ENCODE data around the gene SIPA1L3.

- TF ChIP-seq JUND (IDR thresholded peaks at IDR 0.05; ENCODE audit: borderline replicate concordance, low read depth, low read length) (no peak), JUND (tag; IDR thresholded peaks at IDR 0.05; ENCODE audit: borderline replicate concordance, low read depth, low read length) (no peak; the same call in 2 of the 3 replicates), FIP1L1 (IDR thresholded peaks at IDR 0.05; ENCODE audit: low read depth, low read length, poor library complexity, severe bottlenecking) (no peak), POLR2AphosphoS5 (IDR thresholded peaks at IDR 0.05; ENCODE audit: control insufficient read depth, insufficient read depth, low read depth, low read length) (no peak), POLR2A (conservative IDR thresholded peaks at IDR 0.05) (no peak), MTA2 (IDR thresholded peaks at IDR 0.05; ENCODE audit: low read depth) (no peak), EZH2 (IDR thresholded peaks at IDR 0.05; ENCODE audit: borderline replicate concordance, low read depth, low read length) (no peak)
These were observed 348.5 kb downstream of the SIPA1L3 start for GRCh38 chr19:38255383-38256014.

Measured in K562 (cell line).